ENCODE data around the gene KCNAB2.

The KCNAB2 gene

GRCh38 chr1:6081901-6082300, 36.2 kb downstream of the KCNAB2 start:
- TF ChIP-seq CTCF (IDR thresholded peaks at IDR 0.05; ENCODE audit: insufficient read depth, low read depth, low read length, missing control alignments), result no peak
- H3K4me3 ChIP-seq (ENCODE audit: low read depth, low read length), result no peak overlapping the region
- no peak for DNase-seq (ENCODE audit: low read depth)

DNA sequence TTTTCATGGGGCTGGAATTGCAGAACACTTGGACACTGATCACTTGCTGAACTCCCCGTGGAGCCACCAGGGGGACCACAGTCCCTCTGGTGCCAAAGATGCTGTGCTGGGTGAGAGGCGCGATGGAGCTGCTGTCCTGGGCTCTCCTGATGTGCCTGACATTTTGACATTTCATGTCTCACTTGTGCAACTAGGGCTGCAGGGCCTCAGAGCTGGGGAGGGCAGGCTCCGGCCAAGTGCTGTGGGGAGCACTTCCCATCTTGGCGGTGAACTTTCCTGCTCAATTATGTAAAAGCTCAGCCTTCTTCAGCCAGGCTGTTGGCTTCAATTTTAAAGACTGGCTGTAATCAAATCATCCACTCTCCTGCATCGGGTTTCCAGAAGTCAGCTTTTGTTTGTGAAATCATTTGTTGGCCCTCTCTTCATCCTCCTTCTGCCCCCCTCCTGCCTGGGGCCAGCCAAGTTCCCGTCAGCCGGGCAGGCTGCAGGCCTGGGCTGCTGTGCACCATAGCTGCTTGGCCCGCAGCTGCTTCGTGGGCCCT, 36.8 kb downstream of the KCNAB2 start:
- no peak for TF ChIP-seq CTCF (IDR thresholded peaks at IDR 0.05; ENCODE audit: insufficient read depth, low read depth, low read length, missing control alignments)
- DNase-seq (ENCODE audit: low read depth), result no peak
- no peak overlapping the region for H3K4me3 ChIP-seq (ENCODE audit: low read depth, low read length)

DNA sequence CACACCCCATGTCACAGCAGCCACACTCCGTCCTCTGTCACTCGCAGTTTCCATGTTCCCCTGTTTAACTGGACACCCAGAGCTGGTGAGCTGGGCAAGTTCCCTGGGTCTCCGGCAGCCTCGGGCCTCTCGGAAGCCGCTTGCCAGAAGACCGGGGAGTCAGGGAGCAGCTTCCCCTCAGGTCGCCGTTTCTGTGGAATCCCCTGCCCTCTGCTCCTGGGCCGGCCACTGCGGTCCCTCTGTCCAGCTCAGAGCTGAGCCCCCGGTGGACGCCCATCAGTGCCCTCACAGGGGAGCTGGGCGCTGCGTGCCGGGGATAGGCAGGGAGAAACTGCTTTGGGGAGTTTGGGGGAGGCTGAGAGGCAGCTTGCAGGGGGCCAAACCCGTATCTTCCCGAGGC, 37.7 kb downstream of the KCNAB2 start:
- no peak for TF ChIP-seq CTCF (IDR thresholded peaks at IDR 0.05; ENCODE audit: insufficient read depth, low read depth, low read length, missing control alignments)
- H3K4me3 ChIP-seq (ENCODE audit: low read depth, low read length), result no peak overlapping the region

DNA sequence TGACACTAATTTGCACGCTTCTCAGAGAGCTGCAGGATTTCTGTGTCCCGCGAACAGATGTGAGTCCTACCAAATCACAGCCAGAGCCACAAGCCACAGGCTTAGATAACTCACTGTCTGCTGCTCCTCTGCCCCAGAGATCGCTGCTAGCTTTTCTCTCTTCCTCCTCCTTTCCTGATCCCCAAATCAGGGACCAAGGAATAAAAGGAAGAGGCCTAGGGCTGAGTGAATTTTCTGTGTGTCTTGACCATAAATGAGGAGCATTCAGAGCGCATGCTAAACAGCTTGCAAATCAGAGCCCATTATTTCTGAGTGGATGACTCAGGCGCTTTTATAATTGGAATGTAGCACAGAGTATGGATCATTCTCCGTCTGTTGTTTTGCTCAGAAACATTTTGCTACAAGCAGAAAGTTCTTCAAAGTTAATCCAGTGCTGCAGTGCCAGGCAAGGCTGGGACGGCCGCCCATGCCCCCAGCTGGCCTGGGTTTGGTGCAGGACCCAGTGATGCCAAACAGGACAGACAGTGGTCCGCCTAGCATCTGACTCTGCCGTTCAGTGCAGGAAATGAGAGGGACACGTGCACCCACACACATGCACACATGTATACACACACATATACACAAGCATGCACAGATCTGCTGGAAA, 38.2 kb downstream of the KCNAB2 start:
- no peak for TF ChIP-seq CTCF (IDR thresholded peaks at IDR 0.05; ENCODE audit: insufficient read depth, low read depth, low read length, missing control alignments)
- no peak for DNase-seq (ENCODE audit: low read depth)
- H3K4me3 ChIP-seq (ENCODE audit: low read depth, low read length), result no peak overlapping the region

More for the DNA sequence above, 37.7 kb downstream of the KCNAB2 start:
- DNase-seq (ENCODE audit: low read depth), result no peak

- no peak overlapping the region for H3K4me3 ChIP-seq (ENCODE audit: low read depth, low read length)
- TF ChIP-seq CTCF (IDR thresholded peaks at IDR 0.05; ENCODE audit: insufficient read depth, low read depth, low read length, missing control alignments), result no peak
- DNase-seq (ENCODE audit: low read depth), result no peak
Observed at GRCh38 chr1:6084781-6085495, 39.2 kb downstream of the KCNAB2 start.

GRCh38 chr1:6085666-6086065, 40.0 kb downstream of the KCNAB2 start:
- H3K4me3 ChIP-seq (ENCODE audit: low read depth, low read length), result no peak overlapping the region
- DNase-seq (ENCODE audit: low read depth), result no peak
- TF ChIP-seq CTCF (IDR thresholded peaks at IDR 0.05; ENCODE audit: insufficient read depth, low read depth, low read length, missing control alignments), result no peak
